Medulla oblongata (tissue), 1 donor: ENCODE data around the gene ABCB1.
A peak's percentile ranks its signal among the peaks of the same experiment; 100 is the strongest.
"Not testable (repeated sequence)": the region's sequence is repeated elsewhere in the genome, so short reads cannot be mapped to it uniquely, and the experiment has no call there.

ENCODE experiments used
- DNase-seq: peaks from one replicate; pipeline ENCODE4 v3.0.0-alpha.2; 2015; ENCODE audit errors: extremely low spot score

The ABCB1 gene

GRCh38 chr7:87575521-87575920 is 25.2 kb downstream of the ABCB1 start:
- no peak for DNase-seq

- no peak for DNase-seq
Observed at GRCh38 chr7:87574630-87575029, 26.1 kb downstream of the ABCB1 start.

GRCh38 chr7:87572513-87572912 is 28.2 kb downstream of the ABCB1 start:
- not testable (repeated sequence) for DNase-seq

- no peak for DNase-seq
Observed at GRCh38 chr7:87570178-87570577, 30.5 kb downstream of the ABCB1 start.

GRCh38 chr7:87567052-87567451 is 33.6 kb downstream of the ABCB1 start:
- no peak for DNase-seq

GRCh38 chr7:87566311-87566900 is 34.3 kb downstream of the ABCB1 start:
- no peak for DNase-seq

- no peak for DNase-seq
Observed at GRCh38 chr7:87565877-87566276, 34.8 kb downstream of the ABCB1 start.

GRCh38 chr7:87564296-87564963 is 36.3 kb downstream of the ABCB1 start:
- peak; percentile 5 for DNase-seq

GRCh38 chr7:87561702-87562101 is 39.0 kb downstream of the ABCB1 start:
- DNase-seq: no peak

GRCh38 chr7:87561102-87561501 is 39.6 kb downstream of the ABCB1 start:
- DNase-seq: no peak

- no peak for DNase-seq
Observed at GRCh38 chr7:87552351-87552900, 48.3 kb downstream of the ABCB1 start.

GRCh38 chr7:87548123-87548919 is 52.4 kb downstream of the ABCB1 start:
- no peak for DNase-seq

- no peak for DNase-seq
Observed at GRCh38 chr7:87545760-87546159, 54.9 kb downstream of the ABCB1 start.

GRCh38 chr7:87543623-87544022 is 57.1 kb downstream of the ABCB1 start:
- no peak for DNase-seq

GRCh38 chr7:87541648-87542047 is 59.0 kb downstream of the ABCB1 start:
- no peak for DNase-seq

GRCh38 chr7:87538052-87538451 is 62.6 kb downstream of the ABCB1 start:
- DNase-seq: no peak

- DNase-seq: no peak
Observed at GRCh38 chr7:87534072-87534471, 66.6 kb downstream of the ABCB1 start.

GRCh38 chr7:87530126-87530525 is 70.6 kb downstream of the ABCB1 start:
- DNase-seq: no peak

- DNase-seq: no peak
Observed at GRCh38 chr7:87528730-87529129, 72.0 kb downstream of the ABCB1 start.

- DNase-seq: no peak
Observed at GRCh38 chr7:87518735-87519134, 81.9 kb downstream of the ABCB1 start.

GRCh38 chr7:87517891-87518290 is 82.8 kb downstream of the ABCB1 start:
- DNase-seq: no peak

- DNase-seq: no peak
Observed at GRCh38 chr7:87517136-87517815, 83.4 kb downstream of the ABCB1 start.
